GM12878 (cell line): ENCODE results near the gene DPYSL3. TPM values are rescaled to one million over a fixed set of nuclear protein-coding genes. Genes with fewer than 3 reads are reported as not detected.

ENCODE experiments used
- ATAC-seq: fragments of 200-7000 bp; cut with Tn5 transposase; 3 replicates; pipeline ENCODE4 v1.9.1; 2020; ENCODE audit warnings: mild to moderate bottlenecking, moderate library complexity
- BruUV-seq: library from RNA; stranded (reverse); fragments of 400-500 nt; replicated peaks from 2 replicates; lab custom pipeline; 2021; lab: Mats Ljungman, UMichigan
- CTCF ChIA-PET: fragments of 300-600 bp; sonication (Branson Sonifier 250); formaldehyde crosslinking; extraction: SDS; loops from one replicate; lab custom pipeline; 2021; ENCODE audit warnings: inconsistent platforms; lab: Yijun Ruan, JAX
- POLR2A ChIA-PET: fragments of 350-600 bp; formaldehyde crosslinking; extraction: SDS; loops from one replicate; lab custom pipeline; 2021; ENCODE audit warnings: inconsistent platforms; lab: Charles Lee
- RAD21 ChIA-PET: fragments of 300-600 bp; sonication (Branson Sonifier 250); formaldehyde crosslinking; loops from one replicate; lab custom pipeline; 2023; ENCODE audit warnings: antibody characterized with exemption; ENCODE audit not compliant: unreplicated experiment; lab: Charles Lee
- SMC1A ChIA-PET: fragments of 300-600 bp; sonication (Branson Sonifier 250); formaldehyde crosslinking; loops from one replicate; lab custom pipeline; 2023; ENCODE audit not compliant: unreplicated experiment, uncharacterized antibody; lab: Charles Lee
- DNase-seq: peaks from one replicate; pipeline ENCODE4 v3.0.0-alpha.2; 2011; ENCODE audit warnings: low read depth, low spot score
- FAIRE-seq: peaks from 3 replicates; lab custom pipeline; 2011; peaks lifted over from hg19 to GRCh38; lab: Jason Lieb, UNC
- H2AFZ ChIP-seq: 2 replicates; pipeline ENCODE4 v1.6.0; 2011; ENCODE audit warnings: low read depth, low read length, control low read depth; ENCODE audit not compliant: control insufficient read depth
- H3K27ac ChIP-seq: 2 replicates; pipeline ENCODE4 v1.5.1; 2011; ENCODE audit warnings: control low read depth; ENCODE audit not compliant: control insufficient read depth, insufficient read depth
- H3K27me3 ChIP-seq, 2 experiments: replicated peaks in 1 of 2; 2 replicates each; pipeline versions ENCODE4 v1.6.0 to v1.6.1; 2011; ENCODE audit warnings: low read length in 1 of 2; ENCODE audit not compliant: control insufficient read depth in 2 of 2, insufficient read depth in 2 of 2
- H3K36me3 ChIP-seq, 2 experiments: 2 replicates each; pipeline ENCODE4 v1.5.1; 2011; ENCODE audit warnings: low read length in 1 of 2; ENCODE audit not compliant: control insufficient read depth in 2 of 2, insufficient read depth in 2 of 2
- H3K4me1 ChIP-seq: 2 replicates; pipeline ENCODE4 v1.6.1; 2011; ENCODE audit warnings: mild to moderate bottlenecking, low read length, moderate library complexity, mixed read lengths; ENCODE audit not compliant: control insufficient read depth, insufficient read depth
- H3K4me2 ChIP-seq: 2 replicates; pipeline ENCODE4 v1.6.0; 2011; ENCODE audit warnings: control low read depth; ENCODE audit not compliant: control insufficient read depth, insufficient read depth
- H3K4me3 ChIP-seq: fragments of 200-600 bp; sonication (generic); 2 replicates; pipeline ENCODE4 v1.5.1; 2016
- H3K79me2 ChIP-seq: 2 replicates; pipeline ENCODE4 v1.6.0; 2011; ENCODE audit warnings: low read length; ENCODE audit not compliant: control insufficient read depth, insufficient read depth
- H3K9ac ChIP-seq: 2 replicates; pipeline ENCODE4 v1.8.0; 2011; ENCODE audit warnings: low read length, control low read depth, mixed read lengths; ENCODE audit not compliant: control insufficient read depth, insufficient read depth
- H3K9me3 ChIP-seq: replicated peaks from 3 replicates; pipeline ENCODE4 v1.5.1; 2011; ENCODE audit warnings: mild to moderate bottlenecking, low read length; ENCODE audit not compliant: control insufficient read depth, insufficient read depth
- H4K20me1 ChIP-seq: 2 replicates; pipeline ENCODE4 v1.6.0; 2011; ENCODE audit not compliant: control insufficient read depth, insufficient read depth
- BCL11A ChIP-seq: IDR thresholded peaks from 2 replicates; pipeline ENCODE4 v1.6.1; 2011; ENCODE audit warnings: low read depth, low read length
- CHD1 ChIP-seq: IDR thresholded peaks from 2 replicates; pipeline ENCODE4 v1.6.1; 2012; ENCODE audit warnings: low read depth, low read length, improper control_type of control experiment
- EP300 ChIP-seq, 2 experiments: fragments of 150-350 bp in 1 of 2; IDR thresholded peaks; 2 replicates each; pipeline ENCODE4 v1.6.1; 2011 to 2012; ENCODE audit warnings: low read depth in 2 of 2, low read length in 2 of 2, borderline replicate concordance in 1 of 2, improper control_type of control experiment in 1 of 2, inconsistent platforms in 1 of 2; ENCODE audit not compliant: control insufficient read depth in 1 of 2
- JUND ChIP-seq: IDR thresholded peaks from 2 replicates; pipeline ENCODE4 v1.6.1; 2012; ENCODE audit warnings: low read depth, mild to moderate bottlenecking, low read length, improper control_type of control experiment, moderate library complexity
- KAT2A ChIP-seq: conservative IDR thresholded peaks from 2 replicates; pipeline ENCODE4 v1.6.1; 2011; ENCODE audit warnings: low read depth, low read length; ENCODE audit not compliant: control insufficient read depth
- MYC ChIP-seq: IDR thresholded peaks from 2 replicates; pipeline ENCODE4 v1.6.1; 2011; ENCODE audit warnings: mild to moderate bottlenecking, low read length, moderate library complexity, inconsistent platforms; ENCODE audit not compliant: insufficient read depth, insufficient replicate concordance, insufficient read length, severe bottlenecking
- PKNOX1 ChIP-seq: fragments of 450-650 bp; IDR thresholded peaks from 2 replicates; pipeline ENCODE4 v1.6.1; 2016; ENCODE audit warnings: mild to moderate bottlenecking
- RUNX3 ChIP-seq: IDR thresholded peaks from 2 replicates; pipeline ENCODE4 v1.6.1; 2012; ENCODE audit warnings: low read length, inconsistent platforms
- SUZ12 ChIP-seq: fragments of 200-600 bp; sonication (generic); IDR thresholded peaks from one replicate; pipeline ENCODE4 v1.6.1; 2018; ENCODE audit warnings: antibody characterized with exemption, mild to moderate bottlenecking; ENCODE audit not compliant: unreplicated experiment
- TCF12 ChIP-seq: IDR thresholded peaks from 2 replicates; pipeline ENCODE4 v1.6.1; 2011; ENCODE audit warnings: low read depth, mild to moderate bottlenecking, low read length
- WGBS: methylation state at CpG from one replicate; pipeline ENCODE4 v1.1.6; 2016; ENCODE audit warnings: low lambda C conversion rate; ENCODE audit not compliant: insufficient replicate concordance, insufficient coverage; ENCODE audit errors: missing lambda C conversion rate; 5-methylcytosine and 5-hydroxymethylcytosine counted together
- in situ Hi-C: fragments of 300-500 bp; cut with MboI; formaldehyde crosslinking; loops from 9 replicates; pipeline ENCODE4 v1.14.3; 2018; ENCODE audit warnings: mixed read lengths
- intact Hi-C: fragments of 100-400 bp; cut with micrococcal nuclease; formaldehyde crosslinking; loops from one replicate; pipeline ENCODE4 v1.14.2; 2022; ENCODE audit not compliant: unreplicated experiment
- polyA plus RNA-seq, 11 experiments: library from polyadenylated mRNA; depleted of rRNA in 4 of 11; unstranded in 6 of 11; stranded (reverse) in 5 of 11; fragments of >200 nt; fragmentation: Nextera tagmentation in 4 of 11; fragmentation: Illumina TruSeq in 1 of 11; extraction: Ambion mirVana in 4 of 11; extraction: Trizol in 1 of 11; gene quantifications; 1 replicate in 1 of 11; 2 replicates in 10 of 11; pipeline versions ENCODE4 v1.2.1 to v1.2.3, GENCODE V29; 2011 to 2016; ENCODE audit warnings: inconsistent platforms in 2 of 11, missing spikeins in 2 of 11, low read depth in 1 of 11
- total RNA-seq, 4 experiments: library from RNA; depleted of rRNA in 3 of 4; stranded (reverse); fragments of >200 nt in 3 of 4; fragmentation: Illumina TruSeq in 1 of 4; extraction: Trizol in 1 of 4; gene quantifications; 2 replicates each; pipeline versions ENCODE4 v1.2.1 to v1.2.3, GENCODE V29; 2013 to 2021
- TF ChIP-seq, protein P1 (sequence below): IDR thresholded peaks from 2 replicates; pipeline ENCODE4 v1.6.1; 2012; ENCODE audit warnings: low read depth, low read length, improper control_type of control experiment
- TF ChIP-seq, protein P2 (sequence below): IDR thresholded peaks from 2 replicates; pipeline ENCODE4 v1.6.1; 2011; ENCODE audit warnings: mild to moderate bottlenecking, low read depth, low read length, moderate library complexity; ENCODE audit not compliant: insufficient replicate concordance
- TF ChIP-seq, protein P3 (sequence below): fragments of 450-650 bp; IDR thresholded peaks from 2 replicates; pipeline ENCODE4 v1.6.1; 2017; ENCODE audit warnings: antibody characterized with exemption, mild to moderate bottlenecking, moderate library complexity

DPYSL3 gene
- total and polyA plus RNA-seq, 10 of the 15 experiments (the other 5 are each of a cell fraction or from before 2014, with no cell fraction given): 0.08 to 1.5 (median 0.45) TPM; not detected in 1

- H3K27ac ChIP-seq: no peak overlapping the region
- ATAC-seq: no peak
- in situ Hi-C loops: no loop called here
- TF ChIP-seq CHD1: no peak
- no peak for TF ChIP-seq SUZ12
- no peak for TF ChIP-seq BCL11A
- TF ChIP-seq, protein P1, sequence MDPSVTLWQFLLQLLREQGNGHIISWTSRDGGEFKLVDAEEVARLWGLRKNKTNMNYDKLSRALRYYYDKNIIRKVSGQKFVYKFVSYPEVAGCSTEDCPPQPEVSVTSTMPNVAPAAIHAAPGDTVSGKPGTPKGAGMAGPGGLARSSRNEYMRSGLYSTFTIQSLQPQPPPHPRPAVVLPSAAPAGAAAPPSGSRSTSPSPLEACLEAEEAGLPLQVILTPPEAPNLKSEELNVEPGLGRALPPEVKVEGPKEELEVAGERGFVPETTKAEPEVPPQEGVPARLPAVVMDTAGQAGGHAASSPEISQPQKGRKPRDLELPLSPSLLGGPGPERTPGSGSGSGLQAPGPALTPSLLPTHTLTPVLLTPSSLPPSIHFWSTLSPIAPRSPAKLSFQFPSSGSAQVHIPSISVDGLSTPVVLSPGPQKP: no peak
- TF ChIP-seq TCF12: no peak
- TF ChIP-seq KAT2A: no peak
- TF ChIP-seq, protein P2, sequence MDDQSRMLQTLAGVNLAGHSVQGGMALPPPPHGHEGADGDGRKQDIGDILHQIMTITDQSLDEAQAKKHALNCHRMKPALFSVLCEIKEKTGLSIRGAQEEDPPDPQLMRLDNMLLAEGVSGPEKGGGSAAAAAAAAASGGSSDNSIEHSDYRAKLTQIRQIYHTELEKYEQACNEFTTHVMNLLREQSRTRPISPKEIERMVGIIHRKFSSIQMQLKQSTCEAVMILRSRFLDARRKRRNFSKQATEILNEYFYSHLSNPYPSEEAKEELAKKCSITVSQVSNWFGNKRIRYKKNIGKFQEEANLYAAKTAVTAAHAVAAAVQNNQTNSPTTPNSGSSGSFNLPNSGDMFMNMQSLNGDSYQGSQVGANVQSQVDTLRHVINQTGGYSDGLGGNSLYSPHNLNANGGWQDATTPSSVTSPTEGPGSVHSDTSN: no peak
- TF ChIP-seq JUND: no peak
- TF ChIP-seq, protein P3, sequence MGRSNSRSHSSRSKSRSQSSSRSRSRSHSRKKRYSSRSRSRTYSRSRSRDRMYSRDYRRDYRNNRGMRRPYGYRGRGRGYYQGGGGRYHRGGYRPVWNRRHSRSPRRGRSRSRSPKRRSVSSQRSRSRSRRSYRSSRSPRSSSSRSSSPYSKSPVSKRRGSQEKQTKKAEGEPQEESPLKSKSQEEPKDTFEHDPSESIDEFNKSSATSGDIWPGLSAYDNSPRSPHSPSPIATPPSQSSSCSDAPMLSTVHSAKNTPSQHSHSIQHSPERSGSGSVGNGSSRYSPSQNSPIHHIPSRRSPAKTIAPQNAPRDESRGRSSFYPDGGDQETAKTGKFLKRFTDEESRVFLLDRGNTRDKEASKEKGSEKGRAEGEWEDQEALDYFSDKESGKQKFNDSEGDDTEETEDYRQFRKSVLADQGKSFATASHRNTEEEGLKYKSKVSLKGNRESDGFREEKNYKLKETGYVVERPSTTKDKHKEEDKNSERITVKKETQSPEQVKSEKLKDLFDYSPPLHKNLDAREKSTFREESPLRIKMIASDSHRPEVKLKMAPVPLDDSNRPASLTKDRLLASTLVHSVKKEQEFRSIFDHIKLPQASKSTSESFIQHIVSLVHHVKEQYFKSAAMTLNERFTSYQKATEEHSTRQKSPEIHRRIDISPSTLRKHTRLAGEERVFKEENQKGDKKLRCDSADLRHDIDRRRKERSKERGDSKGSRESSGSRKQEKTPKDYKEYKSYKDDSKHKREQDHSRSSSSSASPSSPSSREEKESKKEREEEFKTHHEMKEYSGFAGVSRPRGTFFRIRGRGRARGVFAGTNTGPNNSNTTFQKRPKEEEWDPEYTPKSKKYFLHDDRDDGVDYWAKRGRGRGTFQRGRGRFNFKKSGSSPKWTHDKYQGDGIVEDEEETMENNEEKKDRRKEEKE: no peak
- no peak for TF ChIP-seq MYC
- no peak for TF ChIP-seq RUNX3
- no peak for TF ChIP-seq PKNOX1
- no peak for TF ChIP-seq EP300 (IDR thresholded peaks at IDR 0.05; ENCODE audit: borderline replicate concordance in 1 of 2, control insufficient read depth in 1 of 2, low read depth in 2 of 2, low read length in 2 of 2)
Measured at GRCh38 chr5:147479949-147480348, 29.9 kb downstream of the DPYSL3 start.

More at GRCh38 chr5:147479949-147480348, 29.9 kb downstream of the DPYSL3 start:
- Histone ChIP-seq H3K9ac (no peak overlapping the region), H3K4me2 (no peak overlapping the region), H4K20me1 (no peaks in the 10 kb centered on the region), H3K4me1 (peaks cover 4% of the 10 kb centered on the region; the same call in 1 of the 2 replicates), H3K4me3 (no peak overlapping the region), H3K36me3 (no peaks in the 10 kb centered on the region), H3K79me2 (no peaks in the 10 kb centered on the region), H3K27me3 (no peaks in the 10 kb centered on the region), H2AFZ (no peak overlapping the region), H3K9me3 (no peaks in the 10 kb centered on the region)
- BruUV-seq: no TSS peak
- intact Hi-C loops: no loop called here
- POLR2A ChIA-PET: interaction anchor here (0.7 kb wide), 1 partner anchor 11 kb away, joined by 3 read pairs; no protein-coding TSS in a partner anchor
- CTCF ChIA-PET: interaction anchor here (2.0 kb wide), 1 partner anchor 13 kb away, joined by 4 read pairs; no protein-coding TSS in a partner anchor
- DNase-seq: no peak
- WGBS: 46% methylated on average over 6 of the region's 6 CpGs
- SMC1A ChIA-PET: interaction anchor here (1.1 to 1.8 kb wide), 4 partner anchors 15 to 35 kb away, joined by 3 to 4 read pairs (median 3); no protein-coding TSS in a partner anchor
- RAD21 ChIA-PET: interaction anchor here (1.1 kb wide), 1 partner anchor 13 kb away, joined by 4 read pairs; no protein-coding TSS in a partner anchor
- no peak for FAIRE-seq
